Measurements from ENCODE around the gene PAQR6.

The PAQR6 gene

GRCh38 chr1:156193488-156194299, 54.2 kb downstream of the PAQR6 start, which contains the start of gene SLC25A44:
TSS of gene SLC25A44 (plus strand) at chr1:156194104. CDS start at chr1:156199848, 5,744 bp downstream.
- DNase-seq (ENCODE audit: low spot score), result peak; percentile 97
